GM18526 (cell line): ENCODE results near the gene UCP3.

ENCODE experiments used
- POLR2A ChIP-seq: IDR thresholded peaks from 3 replicates; pipeline ENCODE4 v1.6.1; 2011; ENCODE audit not compliant: insufficient read length; ENCODE audit errors: extremely low read depth

The UCP3 gene, protein sequence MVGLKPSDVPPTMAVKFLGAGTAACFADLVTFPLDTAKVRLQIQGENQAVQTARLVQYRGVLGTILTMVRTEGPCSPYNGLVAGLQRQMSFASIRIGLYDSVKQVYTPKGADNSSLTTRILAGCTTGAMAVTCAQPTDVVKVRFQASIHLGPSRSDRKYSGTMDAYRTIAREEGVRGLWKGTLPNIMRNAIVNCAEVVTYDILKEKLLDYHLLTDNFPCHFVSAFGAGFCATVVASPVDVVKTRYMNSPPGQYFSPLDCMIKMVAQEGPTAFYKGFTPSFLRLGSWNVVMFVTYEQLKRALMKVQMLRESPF

DNA sequence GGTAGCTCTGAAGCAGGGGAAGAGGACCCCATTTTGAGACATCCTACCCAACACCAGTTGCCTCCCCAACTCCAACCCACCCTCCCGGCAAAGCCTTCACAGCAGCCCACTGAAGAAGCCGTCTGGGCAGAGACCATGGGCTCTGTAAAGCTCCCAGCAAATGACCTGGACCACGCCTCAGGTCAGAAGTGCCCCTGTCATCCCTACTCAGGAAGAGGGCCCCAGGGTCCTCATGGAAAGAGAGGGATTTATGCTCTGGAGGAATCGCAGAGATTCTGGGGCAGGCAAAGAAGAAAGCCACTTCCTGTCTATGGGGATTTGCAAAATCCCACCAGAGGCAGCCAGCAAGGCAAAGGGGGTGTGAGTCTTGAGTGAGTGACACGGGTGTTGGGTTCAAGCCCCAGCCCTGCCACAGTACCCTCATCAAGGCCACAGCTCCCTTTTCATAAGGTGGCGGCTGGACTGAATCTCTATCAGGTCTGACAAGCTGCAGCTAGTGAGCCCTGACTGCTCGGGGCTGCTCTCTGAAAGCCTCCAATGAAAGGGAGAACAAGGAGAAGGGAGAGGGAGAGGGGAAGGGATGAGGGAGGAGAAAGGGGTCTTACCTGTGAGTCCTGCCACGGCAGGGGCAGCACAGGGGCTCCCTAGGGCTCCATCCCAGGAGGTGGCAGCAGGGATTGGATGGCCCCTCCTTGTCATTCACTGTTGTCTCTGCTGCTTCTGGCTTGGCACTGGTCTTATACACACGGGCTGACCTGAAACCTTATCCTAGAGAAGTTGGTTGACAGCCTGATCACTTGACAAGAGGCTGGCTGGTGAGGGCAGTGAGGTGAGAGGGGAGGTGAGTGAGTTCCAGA lies at the start of gene UCP3:
TSS of gene UCP3 (minus strand) at position 713 of the 857 bp plus-strand sequence. CDS start 2,043 bp downstream, outside the sequence.
- TF ChIP-seq POLR2A, result no peak

DNA sequence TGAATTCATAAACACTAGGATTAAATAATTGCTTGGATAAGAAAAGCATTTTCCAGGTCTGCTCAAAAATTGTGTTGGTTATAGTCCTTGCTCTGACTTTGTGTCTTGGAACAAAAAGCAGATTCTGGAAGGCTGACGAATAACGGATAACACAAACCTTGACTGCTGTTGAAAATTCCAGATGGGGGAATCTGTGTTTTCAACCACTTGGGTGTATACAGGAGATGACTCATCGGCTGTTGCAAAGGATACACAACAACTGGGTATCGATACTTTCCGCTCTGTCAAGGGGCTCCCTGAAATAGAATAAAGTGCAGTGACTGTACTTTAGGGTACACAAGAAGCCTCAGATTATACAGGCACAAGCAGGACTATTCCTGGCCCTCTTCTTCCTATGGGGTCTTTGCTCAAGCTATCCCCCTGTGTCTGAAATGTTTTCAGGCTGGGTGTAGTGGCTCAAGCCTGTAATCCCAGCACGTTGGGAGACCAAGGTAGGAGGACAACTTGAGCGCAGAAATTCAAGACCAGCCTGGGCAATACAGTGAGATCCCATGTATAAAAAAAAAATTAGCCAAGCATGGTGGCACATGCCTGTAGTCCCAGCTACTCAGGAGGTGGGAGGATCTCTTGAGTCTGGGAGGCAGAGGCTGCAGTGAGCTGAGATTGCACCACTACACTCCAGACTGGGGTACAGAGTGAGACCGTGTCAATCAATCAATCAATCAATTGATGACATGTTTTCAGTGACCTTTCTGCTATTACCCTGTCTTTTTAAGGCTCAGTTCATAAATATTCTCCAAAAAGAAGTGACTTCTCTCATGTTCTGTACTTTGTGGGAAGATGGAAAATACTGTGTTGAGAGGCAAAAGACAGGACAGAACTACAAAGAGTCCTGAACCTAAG lies 48.6 kb upstream of the UCP3 start:
- no peak for TF ChIP-seq POLR2A

DNA sequence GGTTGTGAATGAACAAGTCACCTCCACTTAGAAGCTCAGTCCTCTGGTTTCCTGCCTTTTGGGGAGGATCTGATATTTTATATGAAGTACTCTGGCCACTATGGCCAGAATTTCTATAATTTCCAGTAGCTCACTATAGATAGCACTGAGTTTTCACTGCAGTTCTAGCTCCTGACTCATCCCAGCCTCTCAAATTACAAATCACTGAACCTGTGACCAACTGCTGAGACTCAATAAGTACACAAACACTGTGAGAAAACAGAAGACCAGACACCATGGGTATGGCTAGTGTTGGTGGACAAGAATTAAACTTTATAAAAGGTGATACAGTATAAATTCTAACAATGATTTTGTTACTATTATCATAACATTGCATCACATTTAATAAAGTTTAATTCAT lies 47.1 kb upstream of the UCP3 start:
- TF ChIP-seq POLR2A, result no peak

GRCh38 chr11:74050465-74050864 lies 41.6 kb upstream of the UCP3 start:
- no peak for TF ChIP-seq POLR2A

GRCh38 chr11:74048993-74049392 lies 40.1 kb upstream of the UCP3 start:
- TF ChIP-seq POLR2A, result no peak

DNA sequence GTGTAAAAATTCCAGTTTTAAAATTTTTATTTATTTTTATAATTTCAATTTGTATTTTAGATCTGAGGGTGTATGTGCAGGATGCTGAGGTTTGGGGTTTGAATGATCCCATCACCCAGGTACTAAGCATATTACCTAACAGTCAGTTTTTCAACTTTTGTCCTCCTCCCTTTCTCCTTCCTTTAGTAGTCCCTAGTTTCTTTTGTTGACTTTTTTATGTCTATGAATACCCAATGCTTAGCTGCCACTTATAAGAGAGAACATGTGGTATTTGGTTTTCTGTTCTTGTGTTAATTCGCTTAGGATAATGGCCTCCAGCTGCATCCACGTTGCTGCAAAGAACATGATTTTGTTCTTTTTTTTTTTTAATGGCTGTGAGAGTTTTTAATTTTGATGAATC lies 35.7 kb upstream of the UCP3 start:
- no peak for TF ChIP-seq POLR2A

- no peak for TF ChIP-seq POLR2A
Observed at GRCh38 chr11:74043450-74043849, 34.6 kb upstream of the UCP3 start.

DNA sequence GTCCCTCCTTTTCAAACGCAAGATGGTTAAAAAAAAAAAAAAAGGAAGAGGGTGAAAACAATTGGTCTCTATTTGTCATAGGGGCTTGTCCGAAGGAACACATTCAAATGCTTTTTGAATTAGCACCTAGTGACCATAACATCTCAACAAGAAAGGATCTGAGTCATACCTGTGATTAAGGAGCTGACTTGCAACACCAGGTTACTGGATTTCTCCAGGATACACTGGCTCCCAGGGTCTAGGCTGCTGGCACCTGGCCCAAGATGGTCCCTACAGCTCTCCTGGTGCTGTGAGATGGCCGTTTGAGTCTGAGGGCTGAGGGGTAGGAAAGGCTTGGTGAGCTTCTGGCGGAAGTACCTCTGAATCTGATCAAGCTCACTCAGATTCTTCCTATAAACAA lies 28.4 kb upstream of the UCP3 start:
- TF ChIP-seq POLR2A, result no peak

DNA sequence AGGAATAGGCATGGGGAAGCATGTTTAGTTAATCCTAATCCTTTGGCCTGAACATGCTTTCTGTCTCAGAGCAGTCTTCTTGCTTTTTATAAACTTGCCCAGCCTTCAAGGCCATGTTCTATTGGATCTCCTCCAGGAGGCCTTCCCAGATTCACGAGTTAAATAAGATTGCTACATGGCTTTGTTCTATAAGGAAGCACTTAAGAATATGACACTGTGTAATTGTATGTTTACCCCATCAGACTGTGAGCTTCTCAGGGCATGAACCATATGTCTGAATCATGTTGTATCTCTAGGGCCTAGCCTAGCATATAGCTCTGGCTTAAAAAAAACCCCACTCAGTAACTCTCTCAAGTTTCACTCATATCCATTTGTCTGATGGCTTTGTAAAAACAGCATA lies 26.4 kb upstream of the UCP3 start:
- no peak for TF ChIP-seq POLR2A

- TF ChIP-seq POLR2A, result no peak
Observed at GRCh38 chr11:74033046-74033445, 24.2 kb upstream of the UCP3 start.

DNA sequence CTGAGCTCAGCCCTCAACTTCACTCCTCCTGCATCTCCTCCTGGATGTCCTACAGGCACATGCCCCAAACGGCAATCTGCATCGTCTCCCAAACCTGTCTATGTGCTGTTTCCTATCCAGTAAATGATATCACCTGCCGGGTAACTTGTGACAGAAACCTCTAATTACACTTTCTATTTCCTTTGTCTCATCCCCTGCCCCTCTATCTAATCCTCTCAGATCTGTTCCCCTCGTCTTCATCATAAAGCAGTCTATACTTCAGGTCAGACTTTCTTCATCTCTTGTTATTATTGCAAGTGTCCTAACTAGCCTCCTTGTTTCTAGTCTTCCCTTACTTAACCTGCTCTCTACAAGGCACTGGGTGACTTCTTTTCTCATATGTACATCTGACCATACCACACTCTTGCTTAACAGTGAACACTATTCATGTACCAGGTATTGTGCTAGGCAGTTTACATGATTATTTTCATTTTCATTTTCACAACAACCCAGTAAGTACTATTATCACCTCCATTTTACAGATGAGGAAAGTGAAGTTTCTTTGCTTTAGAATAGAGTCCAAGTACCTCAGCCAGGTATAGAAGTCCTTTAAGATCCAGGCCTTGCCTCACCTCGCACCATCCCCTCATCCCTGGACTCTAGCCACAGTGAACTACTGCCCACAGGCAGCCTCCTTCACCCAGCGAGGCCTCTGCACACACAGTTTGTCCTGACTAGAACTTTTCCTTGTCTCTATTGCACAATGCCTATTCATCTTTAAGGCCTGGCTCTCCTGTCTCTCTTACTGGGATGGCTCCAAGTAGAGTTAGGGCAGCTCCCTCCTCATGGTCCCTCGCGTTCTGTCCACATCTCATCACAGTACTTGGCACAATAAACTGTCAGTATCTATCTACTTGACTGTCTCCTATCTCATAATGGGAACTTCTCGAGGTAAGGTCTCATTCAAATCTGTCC lies 22.1 kb upstream of the UCP3 start:
- no peak for TF ChIP-seq POLR2A

DNA sequence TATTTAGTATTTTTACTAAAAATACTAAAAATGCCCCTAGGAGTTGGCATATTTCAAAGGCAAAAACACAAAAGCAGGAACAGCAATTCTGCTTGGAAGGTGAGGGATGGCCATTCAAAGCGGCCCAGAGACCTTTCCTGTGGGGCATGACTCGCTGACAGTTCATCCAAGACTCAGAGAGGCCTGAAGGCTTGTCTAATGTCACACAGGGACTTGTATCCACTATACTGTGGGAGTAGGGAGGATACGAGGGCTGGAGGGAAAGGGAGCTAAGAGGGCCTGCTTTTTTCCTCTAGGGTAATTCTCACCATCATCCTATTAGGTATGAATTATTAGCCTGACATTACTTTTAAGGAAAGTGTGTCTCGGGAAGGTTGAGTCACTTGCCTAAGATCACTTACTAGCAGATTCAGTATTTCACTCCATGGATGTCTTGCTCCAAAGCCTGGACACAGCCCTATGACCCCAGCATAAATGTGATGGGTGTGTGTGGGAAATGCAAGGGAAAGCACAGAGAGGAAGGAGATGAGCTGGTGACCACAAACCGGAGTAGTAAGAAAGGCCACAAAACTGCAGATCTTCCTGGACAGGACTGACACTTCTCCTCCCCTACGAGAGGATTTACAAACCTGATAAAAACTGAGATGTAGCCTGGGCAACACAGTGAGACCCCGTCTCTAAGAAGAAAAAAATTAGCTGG lies 16.7 kb upstream of the UCP3 start:
- TF ChIP-seq POLR2A, result no peak

DNA sequence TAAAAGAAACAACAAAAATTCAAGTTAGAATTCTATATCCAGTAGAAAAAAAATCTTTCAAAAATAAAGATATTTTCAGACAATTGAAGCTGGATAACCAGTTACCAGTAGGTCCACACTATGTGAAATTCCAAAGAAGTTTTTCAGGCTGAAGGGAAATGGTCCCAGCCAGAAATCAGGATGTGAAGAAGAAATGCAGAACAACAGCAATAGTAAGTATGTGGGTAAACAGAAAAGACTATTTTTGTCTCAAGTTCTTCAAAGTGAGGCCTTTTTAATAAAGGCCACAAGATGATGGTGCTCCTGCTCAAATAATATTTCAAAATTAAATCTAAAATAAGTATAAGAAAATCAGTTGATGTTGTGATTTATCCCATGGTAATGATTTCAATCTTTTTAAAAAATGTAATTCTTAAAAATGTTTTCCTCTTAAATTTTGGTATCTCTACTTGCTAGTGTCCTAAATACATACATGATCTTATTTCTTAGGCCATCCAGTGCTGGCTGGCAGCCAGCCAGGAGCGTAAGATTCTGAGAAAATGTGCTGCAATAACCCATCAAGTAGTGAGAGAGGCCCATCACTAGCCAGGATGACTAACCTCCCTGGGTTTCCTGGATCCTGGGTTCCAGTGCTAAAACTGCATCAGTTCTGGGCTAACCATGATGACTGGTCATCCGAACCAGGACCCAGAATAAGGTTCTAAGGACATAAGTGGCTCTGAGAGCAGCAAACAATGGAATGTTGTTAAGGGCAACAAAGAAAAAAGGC lies 15.6 kb upstream of the UCP3 start:
- TF ChIP-seq POLR2A, result no peak
